Measurements from ENCODE around the gene RIPPLY3.

Gene RIPPLY3, protein sequence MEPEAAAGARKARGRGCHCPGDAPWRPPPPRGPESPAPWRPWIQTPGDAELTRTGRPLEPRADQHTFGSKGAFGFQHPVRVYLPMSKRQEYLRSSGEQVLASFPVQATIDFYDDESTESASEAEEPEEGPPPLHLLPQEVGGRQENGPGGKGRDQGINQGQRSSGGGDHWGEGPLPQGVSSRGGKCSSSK

DNA sequence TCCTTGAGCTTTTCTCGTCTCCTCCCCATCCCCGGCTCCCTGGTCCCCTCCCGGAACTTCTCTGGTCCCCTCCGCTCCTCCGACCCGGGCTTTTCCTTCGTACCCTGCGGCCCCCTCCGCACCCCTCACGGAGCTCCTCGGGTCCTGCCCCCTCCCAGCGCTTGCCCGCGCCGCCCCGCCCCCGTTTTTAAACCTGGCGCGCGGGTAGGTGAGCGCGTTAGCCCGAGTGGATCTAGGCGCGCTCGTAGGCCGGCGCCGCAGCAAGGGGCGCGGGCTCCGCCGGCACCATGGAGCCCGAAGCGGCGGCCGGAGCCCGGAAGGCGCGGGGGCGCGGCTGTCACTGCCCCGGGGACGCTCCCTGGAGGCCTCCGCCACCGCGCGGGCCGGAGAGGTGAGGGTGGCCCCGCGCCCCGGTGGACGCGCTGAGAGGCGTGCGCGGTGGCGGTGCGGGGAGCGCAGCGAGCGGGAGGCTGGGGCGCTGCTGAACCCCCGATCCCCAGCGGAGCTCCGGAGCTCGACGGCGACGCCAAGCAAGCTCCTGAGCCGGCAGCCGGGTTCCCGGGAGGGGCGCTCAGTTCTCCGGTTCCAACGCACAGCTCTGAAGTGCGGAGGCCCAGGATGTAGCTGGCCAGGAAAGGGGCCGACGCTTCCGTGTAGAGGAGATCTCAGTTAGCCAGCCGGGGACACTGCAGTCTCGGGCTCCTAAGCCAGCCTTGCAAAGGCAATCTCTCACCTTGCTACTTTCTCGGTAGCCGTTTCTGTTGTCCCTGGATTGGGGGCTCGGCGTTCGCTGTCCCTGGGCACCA is at the start of gene RIPPLY3:
Gene RIPPLY3, plus strand, starts transcription at position 217 of the 806 bp plus-strand sequence. Its CDS starts 71 bp downstream, at position 288.
- no peak for DNase-seq

DNA sequence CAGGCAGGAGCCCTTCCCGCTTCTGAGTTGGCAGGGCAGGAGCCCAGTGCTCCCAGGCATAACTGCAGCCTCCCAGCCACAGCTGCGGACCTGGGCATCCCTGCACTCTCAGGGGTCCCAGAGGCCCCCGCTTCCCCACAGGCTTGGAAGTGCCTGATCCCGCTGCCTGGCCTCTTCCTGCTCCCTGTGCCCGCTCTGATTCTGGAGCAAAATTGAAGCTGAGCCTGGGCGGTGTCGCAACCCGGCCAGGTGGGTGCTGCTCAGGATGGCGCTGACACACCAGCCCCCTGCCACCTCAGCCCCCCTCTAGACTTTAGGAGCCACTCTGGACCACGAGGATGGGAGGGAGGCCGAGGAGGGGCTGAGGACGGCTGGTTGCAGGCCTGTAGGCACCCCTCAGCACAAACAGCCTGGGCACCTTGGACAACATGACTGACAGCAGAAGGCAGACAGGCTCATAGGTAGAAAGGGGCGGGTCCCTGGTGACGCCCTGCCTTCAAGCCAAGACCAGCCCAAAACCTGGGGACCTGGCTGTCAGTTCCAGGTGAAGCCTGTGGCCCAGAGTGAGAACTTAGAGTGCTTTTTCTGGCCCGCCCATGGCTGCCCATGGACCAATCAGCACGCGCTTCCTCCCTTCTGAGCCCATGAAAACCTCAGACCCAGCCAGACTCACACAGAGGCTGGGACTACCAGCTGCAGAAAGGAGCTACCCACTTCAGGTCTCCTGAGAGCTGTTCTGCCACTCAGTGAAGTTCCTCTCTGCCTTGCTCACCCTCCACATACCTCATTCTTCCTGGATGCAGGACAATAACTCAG is 47.3 kb upstream of the RIPPLY3 start:
- DNase-seq: no peak

DNA sequence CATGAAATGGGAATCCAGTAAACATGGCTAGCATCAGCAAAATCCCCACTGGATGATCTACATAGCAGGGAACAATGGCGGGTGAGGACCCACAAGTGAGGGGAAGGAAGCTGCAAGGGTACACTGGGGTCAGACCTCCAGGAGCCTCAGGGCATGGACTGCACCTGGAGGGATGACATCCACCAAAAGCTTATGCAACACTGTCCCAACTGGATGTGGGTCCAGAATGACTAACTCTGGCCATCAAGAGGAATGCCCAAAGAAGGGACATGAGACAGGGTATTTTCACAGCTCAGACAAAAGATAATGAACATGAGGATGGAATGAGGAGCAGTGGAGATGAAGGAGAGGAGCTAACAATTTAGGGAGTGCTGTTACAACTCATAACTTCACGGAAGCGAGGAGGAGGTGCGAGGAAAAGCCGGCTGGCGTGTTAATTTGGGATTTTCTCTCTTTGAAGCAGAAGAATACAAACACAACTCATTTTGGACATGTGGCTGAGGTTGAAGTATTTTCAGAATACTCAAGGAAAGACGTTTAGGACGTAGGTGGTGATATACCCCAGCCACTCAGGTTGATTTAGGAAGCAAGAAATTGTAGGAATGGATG is 45.7 kb upstream of the RIPPLY3 start:
- no peak for DNase-seq

DNA sequence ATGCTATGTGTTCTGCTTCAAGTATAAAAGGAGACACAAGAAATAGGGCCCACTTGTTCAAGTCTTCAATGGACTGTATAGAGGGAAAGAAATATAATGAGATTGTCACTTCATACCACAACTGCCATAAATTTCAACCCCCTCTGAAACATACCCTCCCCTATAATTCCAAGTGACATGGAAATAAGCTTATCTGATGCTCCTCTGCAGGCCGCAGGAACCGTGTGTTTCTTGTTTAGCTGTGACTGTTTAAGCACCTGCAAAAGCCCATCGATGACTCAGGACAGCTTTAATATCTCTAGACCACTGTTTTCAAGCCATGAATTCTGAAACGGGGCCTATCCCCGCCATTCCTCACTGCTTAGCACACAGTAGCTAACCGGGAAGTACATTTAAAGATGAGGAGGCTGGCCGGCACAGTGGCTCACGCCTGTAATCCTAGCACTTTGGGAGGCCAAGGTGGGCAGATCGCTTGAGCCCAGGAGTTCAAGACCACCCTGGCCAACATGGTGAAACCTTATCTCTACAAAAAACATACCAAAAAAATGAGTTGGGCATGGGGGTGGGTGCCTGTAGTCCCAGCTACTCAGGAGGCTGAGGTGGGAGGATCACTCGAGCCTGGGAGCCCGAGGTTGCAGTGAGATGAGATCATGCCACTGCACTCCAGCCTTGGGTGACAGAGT is 44.3 kb upstream of the RIPPLY3 start:
- DNase-seq: no peak

DNA sequence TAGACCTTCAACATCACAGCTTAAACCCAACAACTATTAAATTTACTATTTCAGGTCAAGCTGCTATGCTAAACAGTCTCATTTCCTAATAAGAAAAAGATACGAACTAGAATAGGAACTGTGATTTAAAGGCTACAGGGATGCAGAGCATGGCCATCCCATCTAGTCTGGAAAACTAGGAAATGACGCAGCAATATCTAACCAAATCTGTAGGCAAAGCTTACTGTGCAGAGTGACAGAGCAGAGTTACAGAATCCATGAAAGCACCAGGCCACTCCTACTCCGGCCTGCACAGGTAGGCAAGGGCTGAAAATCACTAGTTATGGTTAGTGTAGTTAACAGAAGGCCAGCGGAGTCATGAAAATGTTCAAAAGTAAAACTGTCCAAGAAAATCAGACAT is 42.1 kb upstream of the RIPPLY3 start:
- no peak for DNase-seq

DNA sequence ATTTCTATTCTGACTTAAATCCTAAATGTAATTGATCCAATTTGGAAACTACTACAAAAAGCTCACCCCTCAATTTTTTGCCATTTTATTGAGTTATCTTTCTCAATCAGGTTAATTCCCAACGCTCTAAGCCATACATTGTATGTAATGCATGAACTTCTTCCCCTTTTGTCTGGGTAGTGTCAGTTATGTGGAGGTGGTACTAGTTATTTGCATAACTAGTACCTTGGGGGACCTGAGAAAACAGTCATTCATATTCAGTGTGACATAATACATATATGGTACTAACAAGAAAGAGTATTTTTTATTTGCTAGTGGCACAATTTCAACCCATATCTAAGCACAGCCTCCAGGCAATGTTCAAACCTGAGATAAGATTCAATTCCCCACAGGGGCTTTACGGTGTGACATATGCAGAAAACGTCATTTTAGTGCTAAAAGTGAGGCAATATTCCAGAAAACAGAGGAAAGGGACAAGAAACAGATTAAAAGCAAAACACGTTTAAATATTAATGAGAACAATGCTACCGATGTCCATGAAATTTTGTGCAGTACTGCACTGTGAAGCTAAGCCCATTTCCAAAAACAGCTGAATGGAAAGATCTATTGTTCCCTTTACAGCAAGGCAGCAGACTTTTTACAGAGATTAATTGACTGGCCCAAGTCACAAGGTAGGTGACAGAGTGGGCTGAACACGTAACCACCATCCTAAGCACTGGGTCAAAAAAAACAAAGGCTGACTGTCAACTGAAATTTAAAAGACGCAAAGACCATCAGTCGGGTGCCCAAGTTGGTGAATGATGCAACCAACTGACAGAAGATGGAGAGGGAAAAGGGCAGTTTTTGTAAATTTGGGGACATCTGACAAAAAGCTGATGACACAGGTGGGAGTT is 41.4 kb upstream of the RIPPLY3 start:
- no peak for DNase-seq

DNA sequence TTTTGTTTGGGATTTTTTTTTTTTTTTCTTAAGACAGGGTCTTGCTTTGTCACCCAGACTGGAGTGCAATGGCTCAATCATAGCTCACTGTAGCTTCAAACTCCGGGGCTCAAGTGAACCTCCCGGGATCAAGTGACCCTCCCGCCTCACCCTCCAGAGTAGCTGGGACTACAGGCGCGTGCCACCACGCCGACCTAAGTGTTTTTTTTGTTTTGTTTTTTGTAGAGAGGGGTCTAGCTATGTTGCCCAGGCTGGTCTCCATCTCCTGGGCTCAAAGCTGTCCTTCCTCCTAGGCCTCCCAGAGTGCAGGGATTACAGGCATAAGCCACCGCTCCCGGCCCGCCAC is 40.8 kb upstream of the RIPPLY3 start:
- no peak for DNase-seq

DNA sequence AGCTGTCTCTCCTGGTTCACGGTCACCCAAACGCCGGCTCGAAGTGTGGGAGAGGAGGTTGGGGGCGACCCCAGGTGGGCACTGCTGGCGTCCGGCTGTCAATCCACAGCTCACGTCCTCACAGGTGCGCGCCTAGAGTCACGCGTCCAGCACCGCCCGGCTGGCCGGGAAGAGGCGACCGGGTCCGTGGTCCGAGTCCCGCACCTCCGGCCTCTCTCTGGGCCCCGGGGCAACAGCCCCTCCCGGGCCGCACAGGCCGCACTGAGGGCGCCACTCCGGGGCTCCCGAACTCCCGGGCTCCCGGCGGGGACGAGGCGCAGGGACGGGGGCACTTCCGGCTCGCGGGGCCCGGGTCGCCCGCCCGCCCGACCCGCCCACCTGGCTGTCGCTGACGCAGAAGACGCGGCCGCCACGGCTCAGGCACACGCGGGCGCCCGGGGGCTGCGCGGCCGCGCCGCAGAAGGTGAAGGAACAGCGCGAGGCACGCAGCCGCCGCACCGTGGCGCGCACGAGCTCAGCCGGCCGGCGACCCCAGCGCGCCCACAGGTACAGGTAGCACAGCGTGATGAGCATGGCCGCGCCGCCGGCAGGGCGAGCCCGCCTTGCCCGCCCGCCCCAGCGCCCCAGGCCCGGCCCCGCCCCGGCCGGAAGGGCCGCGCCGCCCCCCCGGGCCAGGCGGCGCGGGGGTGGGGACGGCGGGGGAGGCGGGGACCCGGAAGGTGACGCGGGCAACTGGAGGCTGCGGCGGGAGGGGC is 40.3 kb upstream of the RIPPLY3 start, which contains the start of gene HLCS:
Gene HLCS, minus strand, starts transcription at position 604 of the 755 bp plus-strand sequence. Its CDS starts 31 bp downstream, at position 573.
- DNase-seq: peak; percentile 32 to 82

DNA sequence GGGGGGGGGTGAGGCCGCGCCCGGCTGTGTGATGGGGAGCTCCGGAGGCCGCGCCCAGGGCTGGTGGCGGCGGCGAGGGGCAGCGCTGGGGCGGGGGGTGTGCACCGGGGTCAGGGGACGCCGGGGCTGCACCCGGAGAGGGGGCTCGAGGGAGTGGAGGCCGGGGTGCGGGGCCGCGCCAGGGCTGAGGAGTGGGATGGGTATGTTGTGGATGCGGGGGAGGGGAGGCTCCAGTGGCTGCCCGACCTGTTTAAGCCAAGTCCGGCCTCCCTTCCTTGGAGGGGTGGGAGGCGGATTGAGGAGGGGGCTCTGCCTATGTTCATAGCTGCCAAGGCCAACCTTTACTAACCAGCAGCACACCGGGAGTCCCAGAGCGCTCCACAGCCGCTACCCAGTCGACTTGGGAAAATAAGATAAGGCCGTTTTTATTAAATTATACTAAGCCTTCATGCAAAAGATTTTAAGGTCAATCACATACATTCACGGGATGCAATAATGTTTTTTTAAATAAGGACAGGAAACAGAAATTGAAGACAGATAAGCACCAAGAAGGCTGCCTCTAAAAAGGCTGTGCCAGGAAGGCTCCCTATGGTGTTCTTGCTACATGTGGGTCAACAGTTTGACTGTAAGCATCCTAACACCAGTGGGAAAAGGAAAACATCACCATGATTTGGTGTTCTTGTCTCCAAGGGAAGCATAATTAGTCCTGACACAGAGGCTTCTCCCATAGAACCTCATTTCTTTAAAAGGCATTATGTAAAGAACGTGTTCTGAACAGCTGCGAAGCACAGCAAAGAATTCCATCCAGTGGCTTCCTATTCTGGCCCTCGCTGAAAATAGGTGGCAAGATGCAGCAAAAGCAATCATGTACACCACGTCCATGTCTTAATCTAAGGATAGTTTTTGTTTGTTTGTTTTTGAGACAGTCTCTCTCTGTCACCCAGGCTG is 39.4 kb upstream of the RIPPLY3 start:
- no peak for DNase-seq

DNA sequence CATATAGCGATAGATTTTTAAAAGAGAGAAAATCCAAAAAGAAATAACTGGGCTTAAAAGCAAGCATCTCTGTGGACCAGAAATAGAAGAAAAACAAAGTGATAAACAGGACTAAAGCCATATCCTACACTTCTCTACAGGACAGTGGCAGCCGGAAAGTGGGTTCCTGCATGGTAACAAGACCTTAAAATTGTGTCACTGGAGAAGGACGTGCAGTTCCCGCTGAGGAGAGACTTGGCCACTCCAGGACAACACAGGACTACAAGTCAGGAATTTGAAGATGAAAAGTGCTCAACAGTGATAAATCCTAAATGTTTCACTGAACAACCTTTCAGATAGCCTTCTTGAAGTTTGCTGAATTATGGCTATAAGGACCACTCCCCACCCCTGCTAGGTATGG is 38.1 kb upstream of the RIPPLY3 start:
- DNase-seq: no peak

DNA sequence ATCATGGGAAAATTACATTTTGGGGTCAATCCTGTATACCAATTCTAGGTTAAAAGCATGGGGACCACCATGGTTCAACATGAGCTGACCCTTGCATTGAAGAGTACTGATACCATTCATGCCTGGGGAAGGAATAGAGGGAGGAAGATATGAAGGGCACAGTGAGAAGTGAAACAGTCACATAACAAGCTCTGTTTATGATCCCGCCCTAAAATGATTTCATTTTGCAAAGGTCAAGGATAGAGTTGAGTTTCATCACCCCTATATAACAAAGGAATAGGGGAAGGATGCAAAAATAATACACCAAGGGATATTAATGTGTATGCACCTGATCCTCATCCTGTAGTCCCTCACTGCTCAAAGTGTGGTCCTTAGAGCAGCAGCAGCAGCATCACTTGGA is 37.5 kb upstream of the RIPPLY3 start:
- DNase-seq: no peak

DNA sequence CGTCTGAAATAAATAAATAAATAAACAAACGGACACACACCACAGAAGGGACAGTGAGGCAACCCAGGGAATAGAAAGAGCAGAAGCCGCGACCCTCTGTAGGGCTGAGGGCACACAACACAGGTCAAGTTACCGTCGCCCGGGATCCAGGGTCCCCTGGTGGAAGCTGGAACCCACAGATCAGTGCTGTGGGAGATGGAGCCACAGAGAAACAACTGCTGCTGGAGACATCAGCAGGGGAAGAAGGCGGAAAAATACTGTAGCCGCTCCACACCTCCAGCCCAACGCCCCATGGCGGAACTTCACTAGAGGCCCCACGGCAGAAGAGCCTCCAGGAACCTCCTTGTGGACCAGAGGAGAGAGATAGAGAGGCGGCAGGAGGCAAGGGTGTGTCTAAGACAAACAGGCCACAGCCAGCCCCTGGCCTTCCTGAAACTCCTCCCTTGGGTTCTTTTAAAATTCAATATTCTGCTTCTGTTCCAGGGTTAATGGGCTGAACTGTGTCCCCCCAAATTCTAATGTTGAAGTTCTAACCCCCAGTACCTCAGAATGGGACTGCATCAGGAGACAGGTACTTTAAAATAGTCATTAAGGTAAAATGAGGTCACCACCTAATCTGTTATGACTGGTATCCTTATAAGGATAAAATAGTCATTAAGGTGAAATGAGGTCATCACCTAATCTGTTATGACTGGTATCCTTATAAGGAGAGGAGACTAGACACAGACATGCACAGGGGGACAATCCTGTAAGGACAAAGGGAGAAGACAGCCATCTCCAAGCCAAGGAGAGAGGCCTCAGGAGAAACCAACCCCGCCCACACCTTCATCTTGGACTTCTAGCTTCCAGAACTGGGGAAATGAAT is 32.3 kb upstream of the RIPPLY3 start:
- no peak for DNase-seq

DNA sequence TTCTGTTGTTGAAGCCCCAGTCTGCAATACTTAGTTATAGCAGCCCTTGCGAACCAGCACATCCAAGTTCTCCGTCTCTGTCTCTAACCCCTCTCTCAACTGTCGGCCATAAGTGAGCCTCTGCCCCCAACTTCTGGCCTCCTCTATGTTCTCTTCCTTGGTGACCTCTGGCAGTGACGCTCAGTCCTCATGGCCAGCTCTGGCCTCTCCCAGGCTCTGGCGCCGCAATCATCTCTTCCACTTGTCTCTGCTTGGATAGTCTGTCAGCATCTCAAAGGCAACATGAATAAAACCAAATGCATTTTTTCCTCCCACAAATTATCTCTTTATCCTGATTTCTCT is 31.7 kb upstream of the RIPPLY3 start:
- DNase-seq: no peak

DNA sequence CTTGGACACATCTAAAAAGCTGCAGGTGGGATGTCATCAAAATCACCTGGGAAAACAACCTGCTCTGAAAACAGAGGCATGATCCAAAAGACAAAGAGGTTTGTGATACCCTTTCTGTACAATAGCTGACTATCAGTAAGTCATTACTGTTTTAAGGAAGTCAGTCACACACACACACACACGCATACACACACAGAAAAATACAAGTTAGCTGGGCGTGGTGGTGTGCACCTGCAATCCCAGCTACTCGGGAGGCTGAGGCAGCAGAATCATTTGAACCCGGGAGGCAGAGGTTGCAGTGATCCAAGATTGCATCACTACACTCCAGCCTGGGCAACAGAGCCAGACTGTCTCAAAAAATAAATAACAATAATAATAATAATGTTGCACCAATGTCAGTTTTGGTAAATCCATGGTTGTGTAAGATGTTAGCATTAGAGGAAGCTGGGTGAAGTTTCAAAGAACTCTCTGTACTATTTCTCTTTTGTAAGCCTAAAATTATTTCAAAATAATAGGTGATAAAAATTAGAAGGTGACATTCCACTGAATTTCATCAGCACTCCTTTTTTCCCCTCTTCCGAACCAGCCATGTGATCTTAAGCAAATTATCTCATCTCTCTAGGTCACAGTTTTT is 30.2 kb upstream of the RIPPLY3 start:
- DNase-seq: no peak

DNA sequence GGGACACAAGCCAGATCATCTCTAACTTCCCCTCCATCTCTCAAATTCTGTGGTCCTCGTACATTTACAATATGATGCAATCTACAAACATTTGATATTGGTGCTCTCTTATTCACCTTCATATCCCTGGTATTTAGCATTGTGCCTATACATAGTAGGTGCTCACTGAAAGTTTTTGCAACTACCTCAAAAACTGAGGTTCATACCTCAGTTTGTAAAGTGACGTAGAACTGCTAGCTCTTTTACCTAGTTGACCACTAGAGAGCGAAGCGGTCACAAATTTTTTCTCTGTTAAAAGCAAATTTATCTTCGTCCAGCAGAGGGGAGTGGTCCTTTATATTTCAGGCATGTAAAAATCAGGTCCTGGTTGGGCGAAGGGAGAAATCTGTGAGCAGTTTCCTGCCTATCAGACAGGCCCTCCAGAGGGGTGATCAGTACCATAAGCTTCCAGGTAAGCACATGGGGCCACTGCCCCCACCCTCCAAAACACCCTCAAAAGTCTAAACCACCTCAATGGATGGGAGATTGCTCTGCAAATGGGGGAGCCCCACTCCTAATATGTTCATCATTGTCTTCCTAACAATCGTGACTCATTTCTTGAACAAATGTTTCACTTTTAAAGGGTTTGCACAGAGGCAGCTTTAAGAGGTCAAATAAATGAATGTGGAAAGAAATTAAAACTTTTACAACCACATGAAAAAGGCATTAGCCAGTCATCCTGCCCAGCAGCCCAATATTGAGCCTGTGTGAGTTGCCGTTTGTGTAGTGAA is 29.4 kb upstream of the RIPPLY3 start:
- peak in 1 of 2 experiments; percentile 21 for DNase-seq

DNA sequence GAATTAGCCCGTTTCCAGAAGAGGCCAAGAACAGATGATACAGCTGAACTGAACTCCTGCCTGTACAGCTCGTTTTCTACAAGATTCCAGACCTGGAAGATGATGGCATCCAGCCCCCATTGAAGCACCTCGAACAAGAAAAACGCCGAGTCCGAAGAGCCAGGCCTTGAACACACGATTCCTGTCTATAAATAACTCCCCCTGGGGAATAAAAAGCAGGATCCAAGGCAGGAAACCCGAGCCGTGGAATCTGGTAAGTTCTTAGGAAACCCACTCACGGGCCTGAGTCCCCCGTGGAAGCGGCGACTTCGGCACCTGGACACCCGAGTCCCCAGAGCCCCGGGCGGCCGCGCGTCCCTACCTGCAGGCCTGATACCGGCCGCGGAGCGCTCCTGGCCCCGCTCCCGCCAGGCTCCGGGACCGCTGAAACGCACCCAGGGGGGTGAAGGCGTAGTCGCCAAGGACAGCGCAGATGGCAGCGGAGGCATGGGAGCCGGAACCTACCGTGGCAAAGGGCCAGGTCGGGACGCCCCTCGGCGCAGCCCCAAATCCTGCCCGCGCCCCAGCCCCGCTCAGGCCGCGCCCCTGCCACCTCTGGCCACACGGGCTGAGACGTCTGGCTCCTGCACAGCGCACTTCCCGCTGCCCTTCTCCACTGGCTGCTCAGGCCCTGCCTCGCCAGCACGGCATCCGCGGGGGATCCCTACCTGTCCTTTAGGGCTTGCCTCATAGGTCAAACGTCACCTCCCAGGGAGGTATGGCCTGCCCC is 26.0 kb upstream of the RIPPLY3 start:
- no peak for DNase-seq

DNA sequence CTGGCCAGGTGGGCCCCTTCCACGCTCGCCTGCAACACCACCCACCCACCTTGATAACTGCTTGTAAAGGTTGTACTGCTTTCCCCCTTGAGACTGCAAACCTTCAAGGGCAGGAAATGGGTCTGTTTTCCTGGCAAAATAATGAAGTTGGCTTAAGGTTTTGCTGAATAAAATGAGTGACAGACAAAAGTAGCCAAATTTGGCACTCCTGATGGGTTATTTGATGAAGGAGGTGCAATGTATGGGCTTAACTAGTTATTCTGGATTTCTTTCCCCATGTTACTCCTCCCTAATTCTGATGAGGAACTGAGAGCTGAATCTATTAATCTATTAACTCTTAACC is 25.5 kb upstream of the RIPPLY3 start:
- DNase-seq: no peak

Measured in NCI-H187 (cell line).